Calu3 (cell line): Measurements from ENCODE around the gene MTM1. TPM values are rescaled to one million over a fixed set of nuclear protein-coding genes. Genes with fewer than 3 reads are reported as not detected.

ENCODE experiments used
- BruUV-seq: library from RNA; stranded (reverse); fragments of 400-500 nt; replicated peaks from 2 replicates; lab custom pipeline; 2021; lab: Mats Ljungman, UMichigan
- CTCF ChIA-PET: fragments of 300-600 bp; sonication (Branson Sonifier 250); formaldehyde crosslinking; loops from one replicate; lab custom pipeline; 2022; ENCODE audit warnings: antibody characterized with exemption; lab: Charles Lee
- DNase-seq: peaks from one replicate; pipeline ENCODE4 v3.0.0; 2022
- H3K27ac Mint-ChIP-seq: one replicate; pipeline ENCODE4 v1.8.0; 2022; ENCODE audit warnings: mixed read lengths; ENCODE audit not compliant: unreplicated experiment
- H3K27me3 Mint-ChIP-seq: one replicate; pipeline ENCODE4 v1.8.0; 2022; ENCODE audit warnings: mixed read lengths; ENCODE audit not compliant: unreplicated experiment
- H3K36me3 Mint-ChIP-seq: one replicate; pipeline ENCODE4 v1.8.0; 2022; ENCODE audit warnings: mild to moderate bottlenecking, moderate library complexity, mixed read lengths; ENCODE audit not compliant: insufficient read depth, unreplicated experiment
- H3K4me1 Mint-ChIP-seq: one replicate; pipeline ENCODE4 v1.8.0; 2022; ENCODE audit warnings: mild to moderate bottlenecking, low read depth, mixed read lengths; ENCODE audit not compliant: unreplicated experiment
- H3K4me3 Mint-ChIP-seq: one replicate; pipeline ENCODE4 v1.8.0; 2022; ENCODE audit warnings: mild to moderate bottlenecking, low read depth, moderate library complexity, mixed read lengths; ENCODE audit not compliant: unreplicated experiment
- H3K9me3 Mint-ChIP-seq: one replicate; pipeline ENCODE4 v1.8.0; 2022; ENCODE audit warnings: low read depth, mixed read lengths; ENCODE audit not compliant: unreplicated experiment
- intact Hi-C: fragments of 100-400 bp; cut with micrococcal nuclease; formaldehyde crosslinking; loops from one replicate; pipeline ENCODE4 v1.10.0; 2022; ENCODE audit not compliant: unreplicated experiment
- total RNA-seq: library from RNA; stranded (reverse); gene quantifications from 2 replicates; pipeline ENCODE4 v1.2.3, GENCODE V29; 2022
- TF ChIP-seq, protein P1 (sequence below): fragments of 200-600 bp; IDR thresholded peaks from one replicate; pipeline ENCODE4 v1.8.0; 2022; ENCODE audit warnings: antibody characterized with exemption; ENCODE audit not compliant: unreplicated experiment

The MTM1 gene
- total RNA-seq, 1 experiment from 2014 or later, result 13.2 TPM

DNA sequence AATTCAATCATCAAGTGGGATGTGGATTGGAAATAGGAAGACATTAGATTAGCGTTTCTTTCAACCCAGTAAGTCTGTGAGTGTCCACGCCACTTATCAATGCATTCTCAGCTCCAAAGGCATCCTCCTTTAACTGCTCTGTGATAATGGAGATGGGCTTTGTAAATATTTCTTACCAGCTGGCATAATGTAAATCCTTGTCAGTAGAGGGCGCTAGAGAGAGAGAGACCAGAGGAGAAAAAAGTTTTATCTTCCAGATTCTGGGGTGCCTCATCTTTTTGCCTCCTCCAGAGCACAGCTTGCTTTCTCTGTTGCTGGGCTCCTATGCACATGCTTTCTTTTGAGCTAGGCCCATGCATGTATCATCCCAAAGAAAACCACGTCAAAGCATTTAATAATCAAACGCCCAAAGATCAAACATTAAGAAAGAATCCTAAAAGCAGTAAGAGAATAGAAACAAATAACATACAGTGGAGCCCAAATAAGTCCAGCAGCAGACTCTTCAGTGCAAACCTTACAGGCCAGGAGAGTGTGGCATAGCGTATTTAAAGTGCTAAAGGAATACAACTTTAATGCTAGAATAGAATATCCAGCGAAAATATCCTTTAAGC, 115.2 kb downstream of the MTM1 start:
- no TSS peak for BruUV-seq
- CTCF ChIA-PET, result interaction anchor here (0.6 to 1.2 kb wide), 3 partner anchors 32 to 35 kb away, joined by 3 to 4 read pairs (median 4); no protein-coding TSS in a partner anchor
- H3K4me3 Mint-ChIP-seq, result no peak overlapping the region
- no peak overlapping the region for H3K27ac Mint-ChIP-seq
- intact Hi-C loops, result loop anchor here (1.0 to 10.0 kb wide), 3 partner anchors 33 to 721 kb away; partner anchors contain the start of gene MAMLD1
- TF ChIP-seq, protein P1, sequence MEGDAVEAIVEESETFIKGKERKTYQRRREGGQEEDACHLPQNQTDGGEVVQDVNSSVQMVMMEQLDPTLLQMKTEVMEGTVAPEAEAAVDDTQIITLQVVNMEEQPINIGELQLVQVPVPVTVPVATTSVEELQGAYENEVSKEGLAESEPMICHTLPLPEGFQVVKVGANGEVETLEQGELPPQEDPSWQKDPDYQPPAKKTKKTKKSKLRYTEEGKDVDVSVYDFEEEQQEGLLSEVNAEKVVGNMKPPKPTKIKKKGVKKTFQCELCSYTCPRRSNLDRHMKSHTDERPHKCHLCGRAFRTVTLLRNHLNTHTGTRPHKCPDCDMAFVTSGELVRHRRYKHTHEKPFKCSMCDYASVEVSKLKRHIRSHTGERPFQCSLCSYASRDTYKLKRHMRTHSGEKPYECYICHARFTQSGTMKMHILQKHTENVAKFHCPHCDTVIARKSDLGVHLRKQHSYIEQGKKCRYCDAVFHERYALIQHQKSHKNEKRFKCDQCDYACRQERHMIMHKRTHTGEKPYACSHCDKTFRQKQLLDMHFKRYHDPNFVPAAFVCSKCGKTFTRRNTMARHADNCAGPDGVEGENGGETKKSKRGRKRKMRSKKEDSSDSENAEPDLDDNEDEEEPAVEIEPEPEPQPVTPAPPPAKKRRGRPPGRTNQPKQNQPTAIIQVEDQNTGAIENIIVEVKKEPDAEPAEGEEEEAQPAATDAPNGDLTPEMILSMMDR, result no peak
- H3K36me3 Mint-ChIP-seq, result no peaks in the 10 kb centered on the region
- DNase-seq, result peak; percentile 32
- peaks cover 8% of the 10 kb centered on the region for H3K4me1 Mint-ChIP-seq
- no peaks in the 10 kb centered on the region for H3K27me3 Mint-ChIP-seq
- peaks cover 3% of the 10 kb centered on the region for H3K9me3 Mint-ChIP-seq

DNA sequence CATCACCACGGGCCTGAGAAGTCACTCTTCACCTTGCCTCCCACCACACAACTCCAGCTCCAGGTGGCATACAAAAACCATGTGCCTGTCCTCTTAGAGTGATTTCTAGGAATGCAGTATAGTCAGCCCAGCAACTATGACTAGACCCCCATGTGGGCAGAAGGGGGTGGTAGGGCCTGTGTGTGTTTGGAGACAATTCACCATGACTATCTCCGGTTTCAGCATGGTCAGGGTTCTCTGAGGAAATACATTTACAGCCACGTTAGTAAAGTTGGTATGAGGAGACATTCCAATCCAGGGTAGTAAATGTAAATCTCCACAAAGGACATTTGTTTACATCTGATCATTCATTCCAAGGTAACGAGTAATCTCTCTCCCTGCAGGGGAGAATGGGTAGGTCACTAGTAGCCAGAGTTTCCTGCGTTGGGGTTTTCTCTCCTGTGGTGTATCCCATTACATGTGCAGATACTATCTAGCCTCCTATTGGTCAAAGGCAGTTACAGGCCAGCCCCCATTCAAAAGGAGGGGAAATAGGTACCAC, 120.6 kb downstream of the MTM1 start:
- TF ChIP-seq, protein P1, result no peak
- DNase-seq, result peak; percentile 70
- CTCF ChIA-PET, result no interaction called here
- H3K9me3 Mint-ChIP-seq, result peaks cover 5% of the 10 kb centered on the region
- peak overlapping the region; percentile 81 for H3K27ac Mint-ChIP-seq
- H3K27me3 Mint-ChIP-seq, result no peaks in the 10 kb centered on the region
- no TSS peak for BruUV-seq
- intact Hi-C loops, result loop anchor here (10.0 kb wide), 1 partner anchor 324 kb away; the partner anchor contains the start of gene MAMLD1
- H3K36me3 Mint-ChIP-seq, result peaks cover 19% of the 10 kb centered on the region
- H3K4me3 Mint-ChIP-seq, result peak overlapping the region; percentile 30
- peaks cover 15% of the 10 kb centered on the region for H3K4me1 Mint-ChIP-seq

DNA sequence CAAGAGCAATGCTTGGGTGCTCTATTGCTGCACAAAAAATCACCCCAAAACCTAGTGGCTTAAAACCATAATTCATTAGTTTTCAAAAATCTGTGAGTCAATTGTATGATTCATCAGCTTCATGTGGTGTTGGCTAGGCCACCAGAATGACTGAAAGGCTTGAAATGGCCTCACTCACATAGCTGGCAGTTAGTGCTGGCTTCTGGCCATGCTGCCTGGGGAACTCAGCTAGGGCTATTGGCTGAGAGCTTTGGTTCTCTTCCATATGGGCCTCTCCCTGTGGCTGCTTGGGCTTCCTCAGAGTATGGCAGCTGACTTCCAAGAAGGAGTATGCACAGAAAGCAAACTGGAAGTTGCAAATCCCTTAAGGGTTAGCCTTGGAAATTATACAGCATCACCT, 121.7 kb downstream of the MTM1 start:
- intact Hi-C loops, result no loop called here
- no peak overlapping the region for H3K4me3 Mint-ChIP-seq
- H3K27ac Mint-ChIP-seq, result peak overlapping the region; percentile 81
- peaks cover 23% of the 10 kb centered on the region for H3K36me3 Mint-ChIP-seq
- no peaks in the 10 kb centered on the region for H3K27me3 Mint-ChIP-seq
- TF ChIP-seq, protein P1, result no peak
- no TSS peak for BruUV-seq
- peak; percentile 20 for DNase-seq
- H3K9me3 Mint-ChIP-seq, result peaks cover 5% of the 10 kb centered on the region
- H3K4me1 Mint-ChIP-seq, result peaks cover 21% of the 10 kb centered on the region
- CTCF ChIA-PET, result no interaction called here

DNA sequence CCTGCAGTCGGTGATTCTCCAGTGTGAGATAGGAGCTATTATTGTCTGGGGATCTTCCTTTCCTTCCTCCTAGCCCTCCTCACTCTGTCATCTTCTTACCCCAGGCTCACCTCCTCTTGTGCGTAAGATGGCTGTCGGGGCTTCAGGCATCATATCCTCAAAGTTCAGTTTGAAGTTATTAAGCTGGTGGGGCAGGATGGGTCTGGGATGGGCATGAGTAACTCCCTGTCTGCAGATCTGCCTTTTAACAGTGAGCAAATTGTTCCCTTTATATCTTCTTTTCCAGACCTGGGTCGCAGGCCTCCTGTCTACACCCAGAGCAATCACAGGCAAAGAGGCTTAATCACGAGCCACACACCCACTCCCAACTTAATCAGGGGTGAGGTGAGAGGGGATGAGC, 123.9 kb downstream of the MTM1 start:
- intact Hi-C loops, result no loop called here
- peaks cover 30% of the 10 kb centered on the region for H3K36me3 Mint-ChIP-seq
- no peak for DNase-seq
- BruUV-seq, result TSS peak; percentile 69
- H3K27me3 Mint-ChIP-seq, result no peaks in the 10 kb centered on the region
- peak overlapping the region; percentile 74 for H3K4me3 Mint-ChIP-seq
- TF ChIP-seq, protein P1, result no peak
- CTCF ChIA-PET, result interaction anchor here (0.6 kb wide), 1 partner anchor 66 kb away, joined by 5 read pairs; no protein-coding TSS in a partner anchor
- H3K27ac Mint-ChIP-seq, result peak overlapping the region; percentile 86
- H3K4me1 Mint-ChIP-seq, result peaks cover 43% of the 10 kb centered on the region
- peaks cover 5% of the 10 kb centered on the region for H3K9me3 Mint-ChIP-seq
